ENCODE measurements around the gene RRM1. TPM values are rescaled to one million over a fixed set of nuclear protein-coding genes. Genes with fewer than 3 reads are reported as not detected.

Gene RRM1
- total RNA-seq, 1 experiment from 2014 or later: 138 TPM

GRCh38 chr11:4125141-4125540, 30.5 kb downstream of the RRM1 start:
- Histone ChIP-seq H3K79me2 (ENCODE audit: insufficient read depth, low read length) (no peaks in the 10 kb centered on the region), H3T11ph (ENCODE audit: low read length) (no peak overlapping the region), H2AK5ac (ENCODE audit: insufficient read length, low read length) (no peak overlapping the region), H4K8ac (replicated peaks; ENCODE audit: insufficient read length, low read depth, low read length) (no peak overlapping the region), H3K4me1 (ENCODE audit: insufficient read depth, low read length) (no peaks in the 10 kb centered on the region), H2BK20ac (ENCODE audit: low read depth, low read length, poor library complexity, severe bottlenecking) (no peak overlapping the region), H3K4me2 (ENCODE audit: insufficient read depth, insufficient read length, low read length) (no peak overlapping the region), H2AFZ (ENCODE audit: low read length) (no peak overlapping the region), H3K23ac (ENCODE audit: insufficient read length, low read depth, low read length) (no peak overlapping the region), H2BK12ac (ENCODE audit: insufficient read length, low read depth, low read length) (no peak overlapping the region), H2BK120ac (ENCODE audit: low read depth, low read length, poor library complexity, severe bottlenecking) (no peak overlapping the region), H3K27ac (ENCODE audit: insufficient read length, low read depth, low read length) (no peak overlapping the region), H3K4ac (ENCODE audit: low read depth, low read length) (no peak overlapping the region), H4K91ac (ENCODE audit: insufficient read length, low read depth, low read length) (no peak overlapping the region), H3K9ac (ENCODE audit: extremely low read depth, insufficient read length, low read length) (no peak overlapping the region), H4K20me1 (ENCODE audit: control insufficient read depth, insufficient read depth, insufficient read length) (no peaks in the 10 kb centered on the region), H3K27me3 (ENCODE audit: insufficient read depth, low read length) (no peaks in the 10 kb centered on the region), H2BK5ac (ENCODE audit: insufficient read length, low read length) (no peak overlapping the region), H4K5ac (ENCODE audit: insufficient read length, low read depth, low read length) (no peak overlapping the region), H3K23me2 (ENCODE audit: insufficient read length, low read depth, low read length, poor library complexity, severe bottlenecking) (no peaks in the 10 kb centered on the region), H3K9me3 (ENCODE audit: control insufficient read depth, low read depth, low read length) (no peaks in the 10 kb centered on the region), H3K18ac (ENCODE audit: insufficient read length, low read depth, low read length) (no peak overlapping the region), H2BK15ac (ENCODE audit: low read depth, low read length) (no peak overlapping the region), H3K56ac (ENCODE audit: insufficient read length, low read depth, low read length) (no peak overlapping the region), H3K14ac (ENCODE audit: insufficient read depth, low read length) (no peak overlapping the region), H3K79me1 (ENCODE audit: insufficient read depth, low read depth, low read length, poor library complexity, severe bottlenecking) (no peaks in the 10 kb centered on the region)
- H3K4me1 Mint-ChIP-seq: no peaks in the 10 kb centered on the region
- no peak for DNase-seq
- WGBS (ENCODE audit: extremely low coverage, insufficient read length, low lambda C conversion rate): no CpG with 5 or more reads among the region's 6 CpGs
- H3K27me3 Mint-ChIP-seq (ENCODE audit: low read depth): no peaks in the 10 kb centered on the region
- H3K27ac Mint-ChIP-seq: no peak overlapping the region
- H3K4me3 Mint-ChIP-seq: no peak overlapping the region
- no peaks in the 10 kb centered on the region for H3K9me3 Mint-ChIP-seq
- TF ChIP-seq CTCF (conservative IDR thresholded peaks at IDR 0.05): no peak
- peaks cover 28 to 82% (median 75%) of the 10 kb centered on the region in 3 experiments for H3K36me3 Mint-ChIP-seq (ENCODE audit: insufficient read depth in 1 of 3, low read depth in 3 of 3)
